KBM-7 (cell line): ENCODE results near the gene BANF2.

Experiments
- DNase-seq: peaks from one replicate; pipeline ENCODE4 v3.0.0-alpha.2; 2015
- in situ Hi-C: fragments of 300-500 bp; cut with MboI; formaldehyde crosslinking; loops from 2 replicates; pipeline ENCODE4 v1.14.3; 2020; ENCODE audit warnings: low sequenced_read_pairs, low pct_unique_long_range_greater_than_20kb, mixed read lengths

The BANF2 gene

GRCh38 chr20:17679941-17680835 lies 19.6 kb upstream of the BANF2 start:
- in situ Hi-C loops, result no loop called here

GRCh38 chr20:17680836-17681725 lies 18.7 kb upstream of the BANF2 start:
- in situ Hi-C loops, result no loop called here
- DNase-seq, result peak; percentile 58

More at GRCh38 chr20:17679941-17680835, 19.6 kb upstream of the BANF2 start:
- DNase-seq, result peak; percentile 76

GRCh38 chr20:17681726-17682102 lies 18.1 kb upstream of the BANF2 start:
- in situ Hi-C loops, result no loop called here
- no peak for DNase-seq

- peak; percentile 96 for DNase-seq
Measured at GRCh38 chr20:17682103-17682888, 17.5 kb upstream of the BANF2 start, which contains the start of gene RRBP1. TSS of gene RRBP1 (minus strand) at chr20:17682242. CDS start at chr20:17660507, 21,735 bp downstream.

DNA sequence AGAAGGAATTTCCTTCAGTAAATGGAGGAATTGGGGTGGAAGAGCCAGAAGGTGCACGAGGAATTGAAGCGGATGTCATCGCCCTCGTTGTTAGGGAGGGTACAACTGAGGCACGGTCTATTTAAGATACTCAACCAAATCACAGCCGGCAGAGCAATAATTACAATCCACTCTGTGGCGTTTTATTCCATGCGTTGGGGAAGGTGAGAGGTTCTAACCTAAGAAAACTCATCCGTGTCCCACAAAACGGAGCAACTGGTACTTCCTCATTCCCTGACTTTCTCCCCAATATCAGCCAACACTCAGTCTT lies 16.9 kb upstream of the BANF2 start:
- DNase-seq, result no peak

More at GRCh38 chr20:17682103-17682888, 17.5 kb upstream of the BANF2 start, which contains the start of gene RRBP1:
- in situ Hi-C loops, result no loop called here

DNA sequence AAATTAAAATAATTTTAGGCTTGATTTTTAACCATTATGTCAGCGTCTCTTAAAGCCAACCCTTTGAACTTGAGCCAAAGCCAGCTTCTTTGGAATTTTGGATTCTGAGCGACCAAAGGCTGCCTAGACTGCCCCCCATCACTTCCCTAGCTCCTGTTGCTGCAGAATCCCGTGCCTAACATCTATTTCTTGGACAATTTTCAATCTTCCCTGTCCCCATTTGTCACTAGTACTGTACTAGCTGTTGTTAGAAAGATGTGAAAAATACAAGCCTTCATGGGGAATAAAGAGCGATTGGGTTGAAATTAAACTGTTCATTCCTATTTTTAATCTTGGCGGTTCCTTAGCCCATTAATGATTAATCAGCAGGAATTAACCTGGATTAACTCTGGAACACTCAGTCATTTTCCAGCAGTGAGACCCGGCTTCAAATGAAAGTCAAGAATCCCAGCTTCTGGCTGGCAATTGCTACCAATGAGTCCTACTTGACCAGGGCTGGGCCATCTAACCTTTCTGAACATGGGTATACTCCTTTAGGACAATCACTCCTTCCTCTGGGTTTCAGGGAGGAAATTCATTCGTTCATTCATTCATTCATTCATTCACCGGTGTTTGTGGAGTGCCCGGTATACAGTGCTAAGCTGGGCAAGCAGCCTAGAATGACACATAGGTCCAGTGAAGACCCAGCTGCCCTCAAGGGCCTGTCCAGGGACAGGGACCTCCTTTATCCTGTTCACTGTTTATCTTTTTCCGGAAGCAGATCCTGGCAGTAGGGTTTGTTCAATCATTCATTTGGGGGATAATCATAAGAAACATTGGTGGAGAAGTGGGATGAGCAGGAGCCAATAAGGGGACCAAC lies 16.3 kb upstream of the BANF2 start:
- no peak for DNase-seq
- in situ Hi-C loops, result no loop called here

More for the DNA sequence above, 16.9 kb upstream of the BANF2 start:
- in situ Hi-C loops, result no loop called here

DNA sequence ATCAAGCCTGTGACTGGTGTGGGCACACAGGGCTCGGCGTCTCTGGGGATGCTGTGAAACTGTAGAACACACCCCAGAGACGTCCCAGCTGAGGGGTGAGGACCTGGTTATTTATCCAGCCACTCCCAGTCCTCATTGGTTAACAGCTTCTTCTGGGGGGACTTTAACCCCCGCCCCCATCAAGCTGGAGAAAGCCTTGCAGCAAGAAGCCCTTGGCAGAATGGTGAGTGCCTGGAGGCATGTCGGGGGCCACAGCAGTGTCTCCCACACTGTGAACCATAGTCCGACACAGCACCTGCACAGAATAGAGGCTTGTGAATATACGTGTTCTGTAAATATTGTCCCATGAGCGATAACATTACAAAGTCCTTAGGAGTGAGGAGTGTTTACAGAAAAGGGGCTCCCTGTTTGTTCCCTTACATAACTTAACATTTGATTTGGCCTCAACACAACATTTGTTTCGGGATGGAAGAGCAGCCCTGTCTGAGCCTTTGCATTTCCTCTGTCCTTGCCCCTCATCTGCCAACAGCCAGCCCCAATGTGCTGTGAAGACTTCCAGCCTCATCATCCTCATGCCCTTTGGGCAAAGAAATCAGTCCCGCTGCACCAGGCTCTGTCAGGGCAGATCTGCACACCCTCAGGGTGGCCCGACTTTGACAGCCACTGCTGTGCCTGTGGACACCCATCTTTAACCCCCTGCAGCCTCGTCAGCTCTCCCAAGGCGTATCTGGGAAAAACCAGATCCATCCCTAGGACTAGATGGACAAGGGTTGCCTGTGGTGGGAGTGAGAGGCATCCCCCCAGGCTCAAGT lies 15.5 kb upstream of the BANF2 start:
- no peak for DNase-seq
- in situ Hi-C loops, result no loop called here

DNA sequence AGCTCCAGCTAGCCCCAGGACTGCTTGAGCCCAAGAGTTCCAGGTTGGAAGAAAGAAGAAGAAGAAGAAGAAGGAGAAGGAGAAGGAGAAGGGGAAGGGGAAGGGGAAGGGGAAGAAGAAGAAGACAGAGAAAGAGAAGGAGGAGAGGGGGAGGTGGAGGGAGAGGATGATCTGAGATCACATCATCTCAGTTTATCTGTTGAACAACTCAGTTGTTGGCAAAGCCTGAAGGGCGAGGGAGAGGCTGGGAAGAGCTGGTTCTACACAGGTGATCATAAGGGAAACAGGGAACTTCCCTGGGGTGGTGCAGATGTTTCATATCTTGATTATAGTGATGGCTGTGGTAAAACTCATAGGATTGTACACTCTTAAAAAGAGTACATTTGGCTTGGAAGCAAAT lies 14.6 kb upstream of the BANF2 start:
- in situ Hi-C loops, result no loop called here
- no peak for DNase-seq

DNA sequence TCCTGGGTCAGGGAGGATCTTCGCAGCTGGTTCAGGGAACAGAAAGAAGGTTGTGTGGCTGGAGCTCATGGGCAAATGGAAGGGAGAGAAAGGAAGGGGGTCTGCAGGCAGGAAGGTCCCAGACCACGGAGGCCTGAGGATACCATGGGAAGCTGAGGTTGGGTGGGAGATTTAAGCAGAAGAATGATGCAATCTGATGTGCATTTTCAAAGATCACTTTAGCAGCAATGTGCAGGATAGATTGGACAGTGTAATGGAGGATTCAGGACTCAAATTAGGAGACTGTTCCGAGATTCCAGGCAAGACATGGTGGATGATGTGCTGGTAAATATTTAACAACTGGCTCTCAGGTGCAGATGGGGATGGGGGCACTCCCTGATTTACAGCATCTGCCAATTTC lies 12.0 kb upstream of the BANF2 start:
- DNase-seq, result no peak
- in situ Hi-C loops, result no loop called here

DNA sequence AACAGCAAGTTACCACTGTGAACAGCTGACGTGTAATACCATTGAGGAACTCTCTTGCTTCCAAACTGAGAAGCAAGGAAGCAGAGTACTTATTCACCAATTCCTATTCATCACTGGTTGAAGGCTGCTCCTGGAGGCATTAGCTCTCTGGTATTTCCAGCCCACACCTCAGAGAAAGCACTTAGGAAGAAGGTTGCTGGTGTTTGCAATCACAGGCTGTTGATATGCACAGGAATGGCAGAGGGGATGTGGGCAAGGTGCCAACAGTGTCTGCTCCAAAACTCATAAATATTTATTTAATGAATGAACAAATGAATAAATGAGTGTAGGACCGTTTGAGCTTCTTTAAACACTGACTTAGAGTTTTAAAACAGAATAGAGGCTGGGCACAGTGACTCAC lies 10.8 kb upstream of the BANF2 start:
- DNase-seq, result no peak
- in situ Hi-C loops, result no loop called here

- in situ Hi-C loops, result no loop called here
- DNase-seq, result no peak
Measured at GRCh38 chr20:17690144-17690543, 9.6 kb upstream of the BANF2 start.

- no peak for DNase-seq
- in situ Hi-C loops, result no loop called here
Measured at GRCh38 chr20:17691758-17692157, 8.0 kb upstream of the BANF2 start.

DNA sequence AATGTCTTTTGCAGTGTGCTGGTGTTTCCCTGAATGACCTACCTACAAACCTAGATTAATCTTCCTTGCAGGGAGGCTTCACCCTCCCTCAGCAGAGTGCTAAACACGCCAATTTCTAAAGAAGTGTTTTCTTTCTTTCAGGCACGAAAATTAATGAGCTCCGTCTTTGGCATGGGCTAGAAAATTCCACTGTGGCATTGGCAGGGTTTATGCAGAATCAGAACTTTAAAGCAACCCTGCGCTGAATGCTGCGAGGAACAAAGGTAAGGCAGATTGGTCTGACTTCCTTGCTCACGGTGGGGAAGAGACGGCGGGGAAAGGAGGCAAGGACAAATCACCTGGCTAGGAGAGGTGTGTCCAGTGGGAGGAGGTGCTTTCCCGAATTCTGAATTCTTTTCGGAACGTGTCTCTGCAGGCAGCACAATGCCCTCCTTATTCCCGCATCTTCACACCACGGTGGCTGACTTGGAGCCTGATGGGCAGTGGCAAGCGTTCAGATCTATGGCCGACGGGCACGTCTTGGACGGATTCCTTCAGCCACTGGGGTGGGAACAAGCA lies 6.2 kb upstream of the BANF2 start:
- no peak for DNase-seq
- in situ Hi-C loops, result no loop called here

GRCh38 chr20:17694767-17695166 lies 5.0 kb upstream of the BANF2 start:
- DNase-seq, result no peak
- in situ Hi-C loops, result no loop called here

GRCh38 chr20:17696287-17696686 lies 3.5 kb upstream of the BANF2 start:
- in situ Hi-C loops, result no loop called here
- DNase-seq, result no peak

- no peak for DNase-seq
- in situ Hi-C loops, result no loop called here
Measured at GRCh38 chr20:17697171-17697570, 2.6 kb upstream of the BANF2 start.

GRCh38 chr20:17698384-17698783 lies 1.4 kb upstream of the BANF2 start:
- DNase-seq, result no peak
- in situ Hi-C loops, result no loop called here
